ACC112 (cell line): ENCODE results near the gene GLIS2.

Source experiments
- H2AFZ ChIP-seq: fragments of 200-600 bp; sonication (generic); one replicate; pipeline ENCODE4 v1.6.0; 2017; ENCODE audit warnings: antibody characterized with exemption, low read length; ENCODE audit not compliant: unreplicated experiment
- H3K27ac ChIP-seq: fragments of 200-600 bp; sonication (generic); 2 replicates; pipeline ENCODE4 v1.5.1; 2014; ENCODE audit warnings: low read depth, mild to moderate bottlenecking, antibody characterized with exemption, low read length, moderate library complexity
- H3K27me3 ChIP-seq: fragments of 200-600 bp; sonication (generic); 2 replicates; pipeline ENCODE4 v1.6.1; 2014; ENCODE audit warnings: mild to moderate bottlenecking, antibody characterized with exemption, low read length, moderate library complexity, mixed read lengths; ENCODE audit not compliant: insufficient read depth
- H3K36me3 ChIP-seq: fragments of 200-600 bp; sonication (generic); 2 replicates; pipeline ENCODE4 v1.6.1; 2016; ENCODE audit warnings: mild to moderate bottlenecking, antibody characterized with exemption, low read length, moderate library complexity, mixed read lengths; ENCODE audit not compliant: insufficient read depth
- H3K4me1 ChIP-seq: fragments of 200-600 bp; sonication (generic); one replicate; pipeline ENCODE4 v1.6.1; 2016; ENCODE audit warnings: low read length, mixed read lengths; ENCODE audit not compliant: insufficient read depth, unreplicated experiment, control insufficient read depth
- H3K4me3 ChIP-seq: fragments of 200-600 bp; sonication (generic); 2 replicates; pipeline ENCODE4 v1.5.1; 2014; ENCODE audit warnings: mild to moderate bottlenecking, low read depth, low read length
- H3K79me2 ChIP-seq: fragments of 200-600 bp; sonication (generic); one replicate; pipeline ENCODE4 v1.6.0; 2016; ENCODE audit warnings: low read length; ENCODE audit not compliant: control insufficient read depth, unreplicated experiment, insufficient read depth

The GLIS2 gene

GRCh38 chr16:4280625-4281024 is 35.2 kb upstream of the GLIS2 start:
- no peaks in the 10 kb centered on the region for H3K4me1 ChIP-seq
- no peaks in the 10 kb centered on the region for H3K36me3 ChIP-seq
- no peaks in the 10 kb centered on the region for H3K79me2 ChIP-seq
- no peak overlapping the region for H3K4me3 ChIP-seq
- H3K27me3 ChIP-seq, result no peaks in the 10 kb centered on the region
- no peak overlapping the region for H2AFZ ChIP-seq
- H3K27ac ChIP-seq, result no peak overlapping the region

DNA sequence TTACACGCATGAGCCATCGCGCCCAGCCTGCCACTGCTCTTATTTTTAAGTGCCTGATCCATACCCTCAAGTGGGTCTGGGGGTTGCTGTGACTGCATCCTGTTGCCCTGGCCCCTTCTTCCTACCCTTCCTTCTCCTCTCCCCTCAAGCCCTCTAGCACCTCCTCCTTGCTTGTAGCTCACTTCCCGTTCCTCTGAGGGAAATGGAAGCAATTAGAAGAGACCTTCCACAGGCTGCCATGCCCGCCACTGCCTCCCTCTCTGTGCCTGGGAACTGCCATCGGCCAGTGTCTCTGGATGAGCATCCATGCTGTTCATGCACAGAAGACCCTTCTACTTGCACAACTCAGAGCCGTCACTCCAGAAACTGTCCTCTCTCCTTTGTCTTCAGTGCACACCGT is 32.4 kb upstream of the GLIS2 start:
- no peak overlapping the region for H2AFZ ChIP-seq

DNA sequence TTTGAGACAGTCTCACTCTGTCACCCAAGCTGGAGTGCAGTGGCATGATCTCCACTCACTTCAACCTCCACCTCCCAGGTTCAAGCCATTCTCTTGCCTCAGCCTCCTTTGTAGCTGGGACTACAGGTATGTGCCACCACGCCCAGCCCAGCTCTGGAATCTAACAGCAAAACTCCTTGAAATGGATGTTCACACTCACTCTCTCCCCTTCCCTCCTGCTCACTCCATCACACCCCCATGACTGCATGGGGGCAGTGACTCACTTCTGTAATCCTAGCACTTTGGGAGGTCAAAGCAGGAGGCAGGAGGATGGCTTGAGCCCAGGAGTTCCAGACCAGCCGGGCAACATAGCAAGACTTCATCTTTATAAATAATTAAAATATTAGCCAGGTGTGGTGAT is 31.9 kb upstream of the GLIS2 start:
- H3K27me3 ChIP-seq, result no peaks in the 10 kb centered on the region
- H3K4me1 ChIP-seq, result peaks cover 6% of the 10 kb centered on the region
- H2AFZ ChIP-seq, result no peak overlapping the region
- H3K27ac ChIP-seq, result no peak overlapping the region
- no peaks in the 10 kb centered on the region for H3K36me3 ChIP-seq
- no peak overlapping the region for H3K4me3 ChIP-seq
- no peaks in the 10 kb centered on the region for H3K79me2 ChIP-seq

More for the DNA sequence above, 32.4 kb upstream of the GLIS2 start:
- Histone ChIP-seq H3K4me1 (peaks cover 5% of the 10 kb centered on the region), H3K79me2 (no peaks in the 10 kb centered on the region), H3K27ac (no peak overlapping the region), H3K4me3 (no peak overlapping the region), H3K27me3 (no peaks in the 10 kb centered on the region), H3K36me3 (no peaks in the 10 kb centered on the region)

DNA sequence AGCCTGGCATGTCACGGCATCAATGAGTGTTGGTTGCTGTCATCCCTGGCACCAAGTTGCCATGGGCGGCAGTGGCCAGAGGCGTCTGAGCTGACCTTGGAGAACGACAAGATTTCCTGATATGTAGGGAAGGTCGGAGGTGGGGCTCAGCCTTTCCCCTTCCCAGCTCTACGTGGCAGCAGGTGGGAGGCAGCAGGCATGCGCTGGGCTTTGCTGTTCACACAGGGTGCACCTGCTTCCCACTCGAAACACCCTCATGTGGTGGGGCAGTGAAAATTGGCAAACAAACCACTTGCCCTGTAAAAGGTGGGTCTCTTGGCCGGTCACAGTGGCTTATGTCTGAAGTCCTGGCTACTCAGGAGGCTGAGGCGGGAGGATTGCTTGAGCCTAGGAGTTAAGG is 30.7 kb upstream of the GLIS2 start:
- Histone ChIP-seq H3K27me3 (no peaks in the 10 kb centered on the region), H3K27ac (no peak overlapping the region), H3K4me1 (peaks cover 6% of the 10 kb centered on the region), H3K79me2 (no peaks in the 10 kb centered on the region), H3K36me3 (no peaks in the 10 kb centered on the region), H2AFZ (no peak overlapping the region), H3K4me3 (no peak overlapping the region)

DNA sequence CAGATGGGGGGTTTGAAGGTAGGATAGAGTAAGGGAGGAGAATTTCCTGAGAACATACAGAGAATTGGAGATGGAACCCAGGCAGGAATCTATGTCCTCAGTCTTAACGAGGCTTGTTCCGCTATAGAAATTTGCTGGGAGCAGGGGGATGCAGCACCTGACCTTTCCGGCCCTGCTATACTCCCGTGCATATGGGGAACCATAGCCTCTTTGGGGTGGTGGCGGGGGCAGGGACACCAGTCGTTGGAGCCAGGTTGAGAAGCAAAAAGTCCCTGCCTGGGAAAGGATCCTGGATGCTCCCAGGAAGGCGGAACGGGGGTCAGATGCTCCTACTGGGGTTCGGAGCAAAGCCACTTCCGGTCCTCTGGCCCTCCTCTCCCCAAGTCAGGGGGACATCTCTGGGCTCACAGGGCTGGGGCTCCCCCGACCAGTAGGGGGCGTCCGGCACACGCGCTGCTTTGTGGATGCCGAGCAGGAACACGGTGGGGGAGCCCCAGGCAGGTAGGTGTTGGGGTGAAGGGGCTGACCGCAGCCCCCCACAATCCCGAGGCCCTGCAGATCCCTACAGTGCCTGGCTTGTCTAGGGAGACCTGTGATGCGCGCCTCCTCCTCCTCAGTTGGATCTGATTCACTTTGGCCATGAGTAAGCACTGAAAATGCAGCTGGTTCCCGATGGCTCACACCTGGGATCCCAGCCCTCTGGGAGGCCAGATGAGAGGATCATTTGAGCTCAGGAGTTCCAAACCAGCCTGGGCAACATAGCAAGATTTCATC is 27.5 kb upstream of the GLIS2 start:
- no peak overlapping the region for H3K27ac ChIP-seq
- H2AFZ ChIP-seq, result no peak overlapping the region
- peaks cover 14% of the 10 kb centered on the region for H3K4me1 ChIP-seq
- no peaks in the 10 kb centered on the region for H3K27me3 ChIP-seq
- H3K79me2 ChIP-seq, result no peaks in the 10 kb centered on the region
- no peak overlapping the region for H3K4me3 ChIP-seq
- no peaks in the 10 kb centered on the region for H3K36me3 ChIP-seq

DNA sequence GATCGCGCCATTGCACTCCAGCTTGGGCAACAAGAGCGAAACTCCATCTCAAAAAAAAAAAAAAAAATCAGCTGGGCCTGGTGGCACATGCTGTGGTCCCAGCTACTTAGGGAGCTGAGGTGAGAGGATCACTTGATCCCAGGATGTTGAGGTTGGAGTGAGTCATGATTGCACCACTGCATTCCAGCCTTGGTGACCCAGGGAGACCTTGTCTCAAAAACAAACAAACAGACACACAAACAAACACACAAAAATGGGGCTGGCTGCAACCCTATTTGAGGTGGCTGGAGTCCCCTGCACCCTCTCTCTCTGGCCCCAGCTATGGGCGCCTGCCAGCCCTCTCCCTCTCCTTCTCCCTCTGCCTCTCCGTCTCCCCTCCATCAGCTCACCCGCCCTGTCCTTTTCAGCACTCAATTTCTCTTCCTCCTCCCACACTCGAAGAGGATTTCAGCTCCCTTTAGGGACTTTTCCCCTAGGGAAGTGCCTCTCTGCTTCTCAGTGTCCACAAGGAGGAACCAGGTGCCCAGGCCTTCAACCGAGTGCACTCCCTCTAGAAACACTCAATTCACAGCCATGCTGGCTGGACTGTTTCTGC is 25.5 kb upstream of the GLIS2 start:
- H3K27me3 ChIP-seq, result no peaks in the 10 kb centered on the region
- no peak overlapping the region for H3K4me3 ChIP-seq
- H2AFZ ChIP-seq, result no peak overlapping the region
- H3K79me2 ChIP-seq, result no peaks in the 10 kb centered on the region
- peaks cover 24% of the 10 kb centered on the region for H3K4me1 ChIP-seq
- H3K27ac ChIP-seq, result peak overlapping the region; percentile 37; the same call in 1 of the 2 replicates
- no peaks in the 10 kb centered on the region for H3K36me3 ChIP-seq

DNA sequence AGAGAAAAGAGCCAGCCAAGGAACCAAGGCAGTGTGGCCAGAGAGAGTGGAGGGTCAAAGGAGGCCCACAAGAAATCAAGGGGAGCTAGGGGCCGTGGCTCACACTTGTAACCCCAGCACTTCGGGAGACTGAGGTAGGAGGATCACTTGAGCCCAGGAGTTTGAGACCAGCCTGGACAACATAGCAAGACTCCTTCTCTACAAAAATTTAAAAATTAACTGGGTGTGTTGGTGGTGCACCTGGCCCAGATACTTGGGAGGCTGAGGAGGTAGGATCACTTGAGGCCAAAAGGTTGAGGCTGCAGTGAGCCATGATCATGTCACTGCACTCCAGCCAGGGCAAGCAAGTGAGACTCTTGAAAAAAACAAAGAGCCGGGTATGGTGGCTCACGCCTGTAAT is 24.2 kb upstream of the GLIS2 start:
- Histone ChIP-seq H3K36me3 (no peaks in the 10 kb centered on the region), H3K4me1 (peaks cover 24% of the 10 kb centered on the region)

GRCh38 chr16:4293181-4293716 is 22.6 kb upstream of the GLIS2 start:
- H3K4me1 ChIP-seq, result peaks cover 21% of the 10 kb centered on the region
- H3K4me3 ChIP-seq, result no peak overlapping the region
- H2AFZ ChIP-seq, result no peak overlapping the region
- H3K36me3 ChIP-seq, result no peaks in the 10 kb centered on the region
- no peaks in the 10 kb centered on the region for H3K27me3 ChIP-seq
- H3K79me2 ChIP-seq, result no peaks in the 10 kb centered on the region
- no peak overlapping the region for H3K27ac ChIP-seq

More for the DNA sequence above, 24.2 kb upstream of the GLIS2 start:
- H3K27ac ChIP-seq, result no peak overlapping the region
- no peaks in the 10 kb centered on the region for H3K27me3 ChIP-seq
- no peak overlapping the region for H3K4me3 ChIP-seq
- no peaks in the 10 kb centered on the region for H3K79me2 ChIP-seq
- no peak overlapping the region for H2AFZ ChIP-seq

GRCh38 chr16:4293822-4294457 is 21.9 kb upstream of the GLIS2 start:
- Histone ChIP-seq H3K4me1 (peaks cover 22% of the 10 kb centered on the region), H3K4me3 (no peak overlapping the region), H3K79me2 (no peaks in the 10 kb centered on the region), H3K27ac (no peak overlapping the region), H2AFZ (no peak overlapping the region), H3K36me3 (no peaks in the 10 kb centered on the region), H3K27me3 (no peaks in the 10 kb centered on the region)

GRCh38 chr16:4295581-4295980 is 20.3 kb upstream of the GLIS2 start:
- Histone ChIP-seq H3K4me1 (peaks cover 18% of the 10 kb centered on the region), H3K4me3 (no peak overlapping the region), H3K79me2 (no peaks in the 10 kb centered on the region), H2AFZ (no peak overlapping the region), H3K36me3 (no peaks in the 10 kb centered on the region), H3K27ac (no peak overlapping the region), H3K27me3 (no peaks in the 10 kb centered on the region)
